Measurements from ENCODE around the gene SSTR4.

Gene SSTR4

GRCh38 chr20:23083553-23084220 lies 48.6 kb downstream of the SSTR4 start:
- Histone ChIP-seq H2BK120ac (ENCODE audit: insufficient read depth, low read length, poor library complexity) (no peak overlapping the region), H3K9ac (ENCODE audit: low read length) (no peak overlapping the region), H3K23ac (ENCODE audit: low read length) (no peak overlapping the region), H3K18ac (ENCODE audit: low read length) (no peak overlapping the region), H4K8ac (ENCODE audit: low read depth, low read length) (no peak overlapping the region), H3K14ac (ENCODE audit: low read length) (no peak overlapping the region), H3K4ac (ENCODE audit: low read depth, low read length) (no peak overlapping the region), H3K4me3 (ENCODE audit: low read depth, low read length) (no peak overlapping the region), H3K79me1 (ENCODE audit: low read length) (no peaks in the 10 kb centered on the region), H2BK5ac (ENCODE audit: low read depth, low read length, poor library complexity) (no peak overlapping the region), H2AK5ac (ENCODE audit: low read length) (no peak overlapping the region), H2AFZ (ENCODE audit: insufficient read depth, low read length, poor library complexity) (no peak overlapping the region), H3K79me2 (ENCODE audit: control insufficient read depth, insufficient read depth, low read length, poor library complexity) (no peaks in the 10 kb centered on the region), H3K27ac (ENCODE audit: low read depth, low read length) (no peak overlapping the region), H3K4me2 (ENCODE audit: low read length) (no peak overlapping the region), H3K27me3 (ENCODE audit: insufficient read depth, low read length) (no peaks in the 10 kb centered on the region), H3K9me3 (ENCODE audit: insufficient read depth, low read depth, low read length) (no peaks in the 10 kb centered on the region), H3K36me3 (ENCODE audit: control insufficient read depth in 1 of 2, insufficient read depth in 2 of 2, low read length in 2 of 2) (no peaks in the 10 kb centered on the region), H4K91ac (ENCODE audit: low read depth, low read length) (no peak overlapping the region), H4K12ac (ENCODE audit: low read depth, low read length) (no peak overlapping the region), H3K4me1 (ENCODE audit: control insufficient read depth in 1 of 2, insufficient read depth in 2 of 2, low read length in 2 of 2) (no peaks in the 10 kb centered on the region), H2BK12ac (ENCODE audit: low read length) (no peak overlapping the region)
- DNase-seq: no peak
- WGBS (ENCODE audit: extremely low coverage, insufficient coverage, insufficient read length): no CpG with 5 or more reads among the region's 15 CpGs

- Histone ChIP-seq H3K79me1 (ENCODE audit: low read length) (no peaks in the 10 kb centered on the region), H3K9me3 (ENCODE audit: insufficient read depth, low read depth, low read length) (no peaks in the 10 kb centered on the region), H2BK12ac (ENCODE audit: low read length) (no peak overlapping the region), H3K4me1 (ENCODE audit: control insufficient read depth in 1 of 2, insufficient read depth in 2 of 2, low read length in 2 of 2) (no peaks in the 10 kb centered on the region), H3K14ac (ENCODE audit: low read length) (no peak overlapping the region), H3K79me2 (ENCODE audit: control insufficient read depth, insufficient read depth, low read length, poor library complexity) (no peaks in the 10 kb centered on the region), H2AK5ac (ENCODE audit: low read length) (no peak overlapping the region), H4K12ac (ENCODE audit: low read depth, low read length) (no peak overlapping the region), H4K91ac (ENCODE audit: low read depth, low read length) (no peak overlapping the region), H3K27ac (ENCODE audit: low read depth, low read length) (no peak overlapping the region), H3K9ac (ENCODE audit: low read length) (no peak overlapping the region), H3K4ac (ENCODE audit: low read depth, low read length) (no peak overlapping the region), H3K27me3 (ENCODE audit: insufficient read depth, low read length) (no peaks in the 10 kb centered on the region), H3K18ac (ENCODE audit: low read length) (no peak overlapping the region), H4K8ac (ENCODE audit: low read depth, low read length) (no peak overlapping the region), H3K36me3 (ENCODE audit: control insufficient read depth in 1 of 2, insufficient read depth in 2 of 2, low read length in 2 of 2) (no peaks in the 10 kb centered on the region), H3K4me2 (ENCODE audit: low read length) (no peak overlapping the region), H3K4me3 (ENCODE audit: low read depth, low read length) (no peak overlapping the region), H3K23ac (ENCODE audit: low read length) (no peak overlapping the region), H2BK5ac (ENCODE audit: low read depth, low read length, poor library complexity) (no peak overlapping the region), H2AFZ (ENCODE audit: insufficient read depth, low read length, poor library complexity) (no peak overlapping the region), H2BK120ac (ENCODE audit: insufficient read depth, low read length, poor library complexity) (no peak overlapping the region)
- no CpG with 5 or more reads among the region's 17 CpGs for WGBS (ENCODE audit: extremely low coverage, insufficient coverage, insufficient read length)
- no peak for DNase-seq
These were observed 49.3 kb downstream of the SSTR4 start for GRCh38 chr20:23084282-23084844.

- H2AK5ac ChIP-seq (ENCODE audit: low read length): no peak overlapping the region
- WGBS (ENCODE audit: extremely low coverage, insufficient coverage, insufficient read length): no CpG with 5 or more reads among the region's 24 CpGs
- no peak overlapping the region for H3K23ac ChIP-seq (ENCODE audit: low read length)
- no peak overlapping the region for H2AFZ ChIP-seq (ENCODE audit: insufficient read depth, low read length, poor library complexity)
- no peaks in the 10 kb centered on the region for H3K9me3 ChIP-seq (ENCODE audit: insufficient read depth, low read depth, low read length)
- peak overlapping the region; percentile 38 for H3K4me3 ChIP-seq (ENCODE audit: low read depth, low read length)
- H3K9ac ChIP-seq (ENCODE audit: low read length): no peak overlapping the region
- no peaks in the 10 kb centered on the region for H3K4me1 ChIP-seq (ENCODE audit: control insufficient read depth in 1 of 2, insufficient read depth in 2 of 2, low read length in 2 of 2)
- no peak overlapping the region for H3K4me2 ChIP-seq (ENCODE audit: low read length)
- H4K8ac ChIP-seq (ENCODE audit: low read depth, low read length): no peak overlapping the region
- no peaks in the 10 kb centered on the region for H3K79me1 ChIP-seq (ENCODE audit: low read length)
- no peak overlapping the region for H4K12ac ChIP-seq (ENCODE audit: low read depth, low read length)
- no peak overlapping the region for H3K14ac ChIP-seq (ENCODE audit: low read length)
- no peak overlapping the region for H2BK5ac ChIP-seq (ENCODE audit: low read depth, low read length, poor library complexity)
- H3K36me3 ChIP-seq (ENCODE audit: control insufficient read depth in 1 of 2, insufficient read depth in 2 of 2, low read length in 2 of 2): no peaks in the 10 kb centered on the region
- no peak overlapping the region for H4K91ac ChIP-seq (ENCODE audit: low read depth, low read length)
- no peak overlapping the region for H3K27ac ChIP-seq (ENCODE audit: low read depth, low read length)
- H3K27me3 ChIP-seq (ENCODE audit: insufficient read depth, low read length): no peaks in the 10 kb centered on the region
- no peak overlapping the region for H2BK120ac ChIP-seq (ENCODE audit: insufficient read depth, low read length, poor library complexity)
- no peak overlapping the region for H3K4ac ChIP-seq (ENCODE audit: low read depth, low read length)
- DNase-seq: no peak
- no peak overlapping the region for H3K18ac ChIP-seq (ENCODE audit: low read length)
- H3K79me2 ChIP-seq (ENCODE audit: control insufficient read depth, insufficient read depth, low read length, poor library complexity): no peaks in the 10 kb centered on the region
- H2BK12ac ChIP-seq (ENCODE audit: low read length): no peak overlapping the region
These were observed 49.8 kb downstream of the SSTR4 start for GRCh38 chr20:23084845-23085365.

GRCh38 chr20:23085436-23086055 lies 50.4 kb downstream of the SSTR4 start:
- no peak overlapping the region for H2BK5ac ChIP-seq (ENCODE audit: low read depth, low read length, poor library complexity)

More at GRCh38 chr20:23085436-23086055, 50.4 kb downstream of the SSTR4 start:
- H3K4me1 ChIP-seq (ENCODE audit: control insufficient read depth in 1 of 2, insufficient read depth in 2 of 2, low read length in 2 of 2): no peaks in the 10 kb centered on the region
- H3K27ac ChIP-seq (ENCODE audit: low read depth, low read length): no peak overlapping the region
- H4K12ac ChIP-seq (ENCODE audit: low read depth, low read length): no peak overlapping the region
- no peak overlapping the region for H2BK120ac ChIP-seq (ENCODE audit: insufficient read depth, low read length, poor library complexity)
- H3K79me1 ChIP-seq (ENCODE audit: low read length): no peaks in the 10 kb centered on the region
- WGBS (ENCODE audit: extremely low coverage, insufficient coverage, insufficient read length): no CpG with 5 or more reads among the region's 23 CpGs
- H2BK12ac ChIP-seq (ENCODE audit: low read length): no peak overlapping the region
- no peaks in the 10 kb centered on the region for H3K9me3 ChIP-seq (ENCODE audit: insufficient read depth, low read depth, low read length)
- no peaks in the 10 kb centered on the region for H3K27me3 ChIP-seq (ENCODE audit: insufficient read depth, low read length)
- H3K14ac ChIP-seq (ENCODE audit: low read length): no peak overlapping the region
- no peaks in the 10 kb centered on the region for H3K36me3 ChIP-seq (ENCODE audit: control insufficient read depth in 1 of 2, insufficient read depth in 2 of 2, low read length in 2 of 2)
- H3K4ac ChIP-seq (ENCODE audit: low read depth, low read length): no peak overlapping the region
- H3K4me3 ChIP-seq (ENCODE audit: low read depth, low read length): no peak overlapping the region
- H3K23ac ChIP-seq (ENCODE audit: low read length): no peak overlapping the region
- no peak overlapping the region for H4K91ac ChIP-seq (ENCODE audit: low read depth, low read length)
- H4K8ac ChIP-seq (ENCODE audit: low read depth, low read length): no peak overlapping the region
- no peak overlapping the region for H2AK5ac ChIP-seq (ENCODE audit: low read length)
- H3K18ac ChIP-seq (ENCODE audit: low read length): no peak overlapping the region
- no peaks in the 10 kb centered on the region for H3K79me2 ChIP-seq (ENCODE audit: control insufficient read depth, insufficient read depth, low read length, poor library complexity)
- H3K4me2 ChIP-seq (ENCODE audit: low read length): no peak overlapping the region
- no peak overlapping the region for H3K9ac ChIP-seq (ENCODE audit: low read length)
- H2AFZ ChIP-seq (ENCODE audit: insufficient read depth, low read length, poor library complexity): no peak overlapping the region
- no peak for DNase-seq

All from trophoblast cell (in vitro differentiated cells and primary cell).